Endothelial cell of umbilical vein (primary cell): ENCODE measurements around the gene DNAH1.

Source experiments
- CTCF ChIP-seq, 2 donors: IDR thresholded peaks; 1 replicate in 1 of 2; 2 replicates in 1 of 2; pipeline ENCODE4 v1.5.1; 2011; ENCODE audit warnings: low read length in 2 of 2, mild to moderate bottlenecking in 2 of 2, moderate library complexity in 2 of 2, control low read depth in 1 of 2, inconsistent platforms in 1 of 2, low read depth in 1 of 2; ENCODE audit not compliant: insufficient read depth in 1 of 2; ENCODE audit errors: extremely low read depth in 1 of 2
- POLR2AphosphoS5 ChIP-seq: IDR thresholded peaks from 2 replicates; pipeline ENCODE4 v1.6.1; 2012; ENCODE audit warnings: low read depth, mild to moderate bottlenecking, control low read depth, low read length, moderate library complexity; ENCODE audit not compliant: insufficient read depth

DNA sequence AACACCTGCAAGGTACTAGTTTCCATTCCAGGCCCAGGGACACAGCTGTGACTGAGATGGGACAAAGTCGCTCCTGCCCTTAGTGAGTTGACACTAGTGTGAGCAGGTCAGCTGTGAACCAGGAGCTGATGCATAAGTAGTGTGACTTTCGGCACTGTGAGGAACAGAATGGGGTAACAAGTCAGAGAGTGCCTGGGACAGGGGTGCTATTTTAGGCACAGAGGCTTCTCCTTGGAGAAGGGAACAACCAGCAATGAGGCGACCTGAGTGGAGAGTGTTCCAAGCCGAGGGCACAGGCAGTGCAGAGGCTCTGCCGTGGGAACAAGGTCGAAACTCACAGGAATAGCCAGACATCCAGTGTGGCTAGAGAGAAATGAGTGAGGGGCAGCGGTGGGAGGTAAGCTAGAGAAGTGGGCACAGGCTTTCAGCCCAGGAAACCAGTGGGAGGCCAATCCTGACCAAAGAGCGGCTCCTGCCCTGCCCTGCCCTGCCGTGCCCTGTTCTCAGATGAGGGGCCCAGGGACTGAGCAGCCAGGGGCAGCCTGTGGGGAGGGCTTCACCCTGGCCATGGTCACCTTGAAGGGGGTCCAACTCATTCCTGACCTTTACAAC, 14.2 kb downstream of the DNAH1 start:
- TF ChIP-seq POLR2AphosphoS5: no peak
- TF ChIP-seq CTCF (IDR thresholded peaks at IDR 0.05; ENCODE audit: extremely low read depth in 1 of 2, insufficient read depth in 1 of 2, low read depth in 1 of 2, low read length in 2 of 2): no peak
